HL-60 (cell line): ENCODE results near the gene GPR153.

Experiments
- CTCF ChIP-seq: IDR thresholded peaks from one replicate; pipeline ENCODE4 v1.5.1; 2011; ENCODE audit warnings: low read length, control low read depth, inconsistent platforms; ENCODE audit not compliant: insufficient read depth
- GABPA ChIP-seq: IDR thresholded peaks from 2 replicates; pipeline ENCODE4 v1.6.1; 2012; ENCODE audit warnings: low read depth
- POLR2AphosphoS5 ChIP-seq: IDR thresholded peaks from 2 replicates; pipeline ENCODE4 v1.6.1; 2012; ENCODE audit warnings: low read depth

- no peak for TF ChIP-seq CTCF
- no peak for TF ChIP-seq POLR2AphosphoS5
- TF ChIP-seq GABPA = no peak
These were observed 20.7 kb downstream of the GPR153 start for GRCh38 chr1:6239950-6240768.
